GM12878 (cell line): ENCODE data around the gene ZBTB5.

ENCODE experiments used
- BACH1 ChIP-seq: fragments of 450-650 bp; IDR thresholded peaks from 2 replicates; pipeline ENCODE4 v1.6.1; 2017; ENCODE audit warnings: mild to moderate bottlenecking, borderline replicate concordance
- E2F4 ChIP-seq: IDR thresholded peaks from 2 replicates; pipeline ENCODE4 v1.6.1; 2012; ENCODE audit warnings: low read depth, low read length, improper control_type of control experiment
- EGR1 ChIP-seq, 2 experiments: IDR thresholded peaks; 1 replicate in 1 of 2; 2 replicates in 1 of 2; pipeline ENCODE4 v1.6.1; 2011 to 2012; ENCODE audit warnings: low read depth in 2 of 2, low read length in 2 of 2, borderline replicate concordance in 1 of 2, mild to moderate bottlenecking in 1 of 2, moderate library complexity in 1 of 2
- EZH2 ChIP-seq: IDR thresholded peaks from 2 replicates; pipeline ENCODE4 v1.6.1; 2012; ENCODE audit warnings: low read depth, mild to moderate bottlenecking, control low read depth, inconsistent platforms, low read length, borderline replicate concordance; ENCODE audit not compliant: control insufficient read depth
- RCOR1 ChIP-seq: conservative IDR thresholded peaks from 2 replicates; pipeline ENCODE4 v1.6.1; 2012; ENCODE audit warnings: low read depth, low read length, improper control_type of control experiment
- REST ChIP-seq: IDR thresholded peaks from 2 replicates; pipeline ENCODE4 v1.6.1; 2012; ENCODE audit warnings: mild to moderate bottlenecking, low read depth, low read length
- SMAD1 ChIP-seq: fragments of 450-650 bp; IDR thresholded peaks from 2 replicates; pipeline ENCODE4 v1.6.1; 2018; ENCODE audit warnings: mild to moderate bottlenecking, low read depth; ENCODE audit not compliant: partially characterized antibody
- SREBF2 ChIP-seq: IDR thresholded peaks from 2 replicates; pipeline ENCODE4 v1.6.1; 2012; ENCODE audit warnings: mild to moderate bottlenecking, low read length
- TCF12 ChIP-seq: IDR thresholded peaks from 2 replicates; pipeline ENCODE4 v1.6.1; 2011; ENCODE audit warnings: low read depth, mild to moderate bottlenecking, low read length
- ZZZ3 ChIP-seq: IDR thresholded peaks from 2 replicates; pipeline ENCODE4 v1.6.1; 2011; ENCODE audit warnings: low read depth; ENCODE audit not compliant: control insufficient read depth, insufficient read length
- TF ChIP-seq, protein P1 (sequence below), 3 experiments: IDR thresholded peaks in 2 of 3; conservative IDR thresholded peaks in 1 of 3; 2 replicates each; pipeline ENCODE4 v1.5.1; 2011; ENCODE audit warnings: low read depth in 3 of 3, low read length in 3 of 3, mild to moderate bottlenecking in 3 of 3, control low read depth in 2 of 3, moderate library complexity in 2 of 3, inconsistent platforms in 1 of 3, mixed read lengths in 1 of 3; ENCODE audit not compliant: control insufficient read depth in 2 of 3, insufficient read depth in 1 of 3; ENCODE audit errors: extremely low read depth in 1 of 3
- TF ChIP-seq, protein P2 (sequence below): fragments of 450-650 bp; IDR thresholded peaks from 2 replicates; pipeline ENCODE4 v1.6.1; 2017; ENCODE audit warnings: mild to moderate bottlenecking

DNA sequence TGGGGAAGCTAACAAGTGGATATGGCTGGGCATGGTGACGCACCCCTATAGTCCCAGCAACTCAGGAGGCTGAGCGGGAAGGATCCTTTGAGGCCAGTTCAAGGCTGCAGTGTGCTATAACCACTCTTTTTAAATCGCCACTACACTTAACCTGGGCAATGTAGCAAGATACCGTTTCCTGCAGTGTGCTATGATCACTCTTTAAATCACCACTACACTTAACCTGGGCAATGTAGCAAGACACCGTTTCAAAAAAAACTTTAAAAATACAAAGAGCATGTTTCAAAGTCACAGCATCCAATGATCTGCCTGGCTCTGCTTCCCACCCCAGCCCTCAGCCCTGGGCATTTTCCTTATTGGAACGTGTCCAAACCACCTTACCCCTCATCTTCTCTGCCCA lies 28.2 kb downstream of the ZBTB5 start:
- no peak for TF ChIP-seq E2F4
- no peak for TF ChIP-seq TCF12
- TF ChIP-seq EZH2 = no peak
- TF ChIP-seq, protein P1, sequence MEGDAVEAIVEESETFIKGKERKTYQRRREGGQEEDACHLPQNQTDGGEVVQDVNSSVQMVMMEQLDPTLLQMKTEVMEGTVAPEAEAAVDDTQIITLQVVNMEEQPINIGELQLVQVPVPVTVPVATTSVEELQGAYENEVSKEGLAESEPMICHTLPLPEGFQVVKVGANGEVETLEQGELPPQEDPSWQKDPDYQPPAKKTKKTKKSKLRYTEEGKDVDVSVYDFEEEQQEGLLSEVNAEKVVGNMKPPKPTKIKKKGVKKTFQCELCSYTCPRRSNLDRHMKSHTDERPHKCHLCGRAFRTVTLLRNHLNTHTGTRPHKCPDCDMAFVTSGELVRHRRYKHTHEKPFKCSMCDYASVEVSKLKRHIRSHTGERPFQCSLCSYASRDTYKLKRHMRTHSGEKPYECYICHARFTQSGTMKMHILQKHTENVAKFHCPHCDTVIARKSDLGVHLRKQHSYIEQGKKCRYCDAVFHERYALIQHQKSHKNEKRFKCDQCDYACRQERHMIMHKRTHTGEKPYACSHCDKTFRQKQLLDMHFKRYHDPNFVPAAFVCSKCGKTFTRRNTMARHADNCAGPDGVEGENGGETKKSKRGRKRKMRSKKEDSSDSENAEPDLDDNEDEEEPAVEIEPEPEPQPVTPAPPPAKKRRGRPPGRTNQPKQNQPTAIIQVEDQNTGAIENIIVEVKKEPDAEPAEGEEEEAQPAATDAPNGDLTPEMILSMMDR (IDR thresholded peaks at IDR 0.05 in 2 of 3, conservative IDR thresholded peaks at IDR 0.05 in 1 of 3; ENCODE audit: control insufficient read depth in 2 of 3, extremely low read depth in 1 of 3, insufficient read depth in 1 of 3, low read depth in 3 of 3, low read length in 3 of 3) = no peak
- no peak for TF ChIP-seq REST
- TF ChIP-seq EGR1 (IDR thresholded peaks at IDR 0.05; ENCODE audit: borderline replicate concordance in 1 of 2, low read depth in 2 of 2, low read length in 2 of 2) = no peak
- TF ChIP-seq SREBF2 = no peak
- no peak for TF ChIP-seq RCOR1
- TF ChIP-seq, protein P2, sequence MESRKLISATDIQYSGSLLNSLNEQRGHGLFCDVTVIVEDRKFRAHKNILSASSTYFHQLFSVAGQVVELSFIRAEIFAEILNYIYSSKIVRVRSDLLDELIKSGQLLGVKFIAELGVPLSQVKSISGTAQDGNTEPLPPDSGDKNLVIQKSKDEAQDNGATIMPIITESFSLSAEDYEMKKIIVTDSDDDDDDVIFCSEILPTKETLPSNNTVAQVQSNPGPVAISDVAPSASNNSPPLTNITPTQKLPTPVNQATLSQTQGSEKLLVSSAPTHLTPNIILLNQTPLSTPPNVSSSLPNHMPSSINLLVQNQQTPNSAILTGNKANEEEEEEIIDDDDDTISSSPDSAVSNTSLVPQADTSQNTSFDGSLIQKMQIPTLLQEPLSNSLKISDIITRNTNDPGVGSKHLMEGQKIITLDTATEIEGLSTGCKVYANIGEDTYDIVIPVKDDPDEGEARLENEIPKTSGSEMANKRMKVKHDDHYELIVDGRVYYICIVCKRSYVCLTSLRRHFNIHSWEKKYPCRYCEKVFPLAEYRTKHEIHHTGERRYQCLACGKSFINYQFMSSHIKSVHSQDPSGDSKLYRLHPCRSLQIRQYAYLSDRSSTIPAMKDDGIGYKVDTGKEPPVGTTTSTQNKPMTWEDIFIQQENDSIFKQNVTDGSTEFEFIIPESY = no peak
- TF ChIP-seq ZZZ3 = no peak
- TF ChIP-seq BACH1 = no peak
- TF ChIP-seq SMAD1 = no peak
